Stimulated activated CD8-positive, alpha-beta memory T cell treated with anti-CD3 and anti-CD28 coated beads, Interleukin-15, amount 100 ng/mL, for 48 hours (primary cell): Measurements from ENCODE around the gene SLC35B4.
"Not testable (repeated sequence)": the region's sequence is repeated elsewhere in the genome, so short reads cannot be mapped to it uniquely, and the experiment has no call there.

Experiments used
- DNase-seq, 2 donors: peaks; one replicate each; pipeline ENCODE4 v3.0.0-alpha.2; 2020; ENCODE audit warnings: low read depth in 2 of 2

The SLC35B4 gene

DNA sequence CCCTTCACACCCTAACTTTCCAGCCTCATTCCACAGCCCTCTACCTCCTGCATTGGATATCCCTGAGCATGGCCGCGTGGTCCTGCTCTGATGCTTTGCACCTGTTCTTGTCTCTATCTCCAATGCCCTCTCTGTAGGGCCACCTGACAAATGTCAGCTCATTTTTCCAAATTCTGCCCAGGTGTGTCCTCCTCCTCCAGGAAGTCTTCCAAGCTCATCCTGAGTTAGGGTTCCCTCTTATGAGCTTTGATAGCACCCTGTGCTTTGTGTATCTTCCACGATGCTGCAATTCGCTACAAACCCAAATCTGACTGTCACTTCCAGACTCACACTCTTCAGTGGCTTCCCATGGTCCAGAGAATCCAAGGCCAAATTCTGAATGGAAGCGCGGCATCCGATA, 14.7 kb upstream of the SLC35B4 start:
- no peak for DNase-seq

DNA sequence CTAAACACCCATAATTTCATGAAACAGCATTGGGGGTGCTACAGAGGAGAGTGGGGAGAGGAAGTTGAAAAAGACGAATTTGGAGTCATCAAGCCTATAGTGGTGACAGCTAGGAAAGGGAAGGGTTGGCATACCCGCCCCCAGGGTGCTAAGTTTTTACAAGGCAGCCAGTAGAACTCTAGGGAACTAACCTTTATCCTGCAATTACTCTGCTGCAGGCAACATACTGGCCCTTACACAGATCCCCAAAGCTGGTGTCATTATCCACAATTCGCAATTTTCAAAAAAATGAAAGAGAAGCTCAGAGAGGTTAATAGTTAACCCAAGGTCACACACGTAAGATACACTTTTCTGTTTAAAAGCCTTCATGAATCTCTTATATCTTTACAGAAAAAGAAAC, 14.2 kb upstream of the SLC35B4 start:
- no peak for DNase-seq

GRCh38 chr7:134329614-134330346, 13.1 kb upstream of the SLC35B4 start:
- no peak for DNase-seq

DNA sequence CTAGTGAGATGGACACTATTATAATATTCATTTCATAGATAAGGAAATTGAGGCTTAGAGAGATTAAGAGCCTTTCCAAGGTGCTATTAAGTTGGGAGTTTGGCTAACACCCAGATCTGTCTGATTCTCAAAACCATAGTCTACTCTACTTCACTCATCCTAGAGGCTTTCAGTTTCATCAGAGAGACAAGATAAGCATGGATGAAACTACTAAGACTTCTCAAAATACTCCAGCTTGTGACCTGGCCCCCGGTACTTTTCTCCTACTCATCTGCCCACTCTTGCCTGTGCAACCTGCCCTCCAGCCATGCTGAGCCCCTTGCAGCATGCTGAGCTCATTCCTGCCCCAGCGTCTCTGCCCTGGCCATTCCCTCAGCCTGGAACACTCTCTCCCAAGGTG, 12.2 kb upstream of the SLC35B4 start:
- DNase-seq: no peak

- peak in 1 of 2 donors; percentile 25 for DNase-seq
Measured at GRCh38 chr7:134327896-134328295, 11.2 kb upstream of the SLC35B4 start.

DNA sequence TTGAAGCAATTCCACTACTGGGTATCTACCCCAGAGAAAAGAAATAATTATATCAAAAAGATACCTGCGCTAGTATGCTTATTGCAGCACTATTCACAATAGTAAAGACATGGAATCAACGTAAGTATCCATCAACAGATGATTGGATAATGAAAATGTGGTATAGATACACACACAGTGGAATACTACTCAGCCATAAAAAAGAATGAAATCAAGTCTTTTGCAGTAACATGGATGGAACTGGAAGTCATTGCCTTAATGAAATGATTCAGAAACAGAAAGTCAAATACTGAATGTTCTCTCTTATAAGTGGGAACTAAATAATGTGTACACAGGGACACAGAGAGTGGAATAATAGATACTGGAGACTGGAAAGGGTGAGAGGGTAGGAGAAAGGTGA, 7.4 kb upstream of the SLC35B4 start:
- DNase-seq: no peak

DNA sequence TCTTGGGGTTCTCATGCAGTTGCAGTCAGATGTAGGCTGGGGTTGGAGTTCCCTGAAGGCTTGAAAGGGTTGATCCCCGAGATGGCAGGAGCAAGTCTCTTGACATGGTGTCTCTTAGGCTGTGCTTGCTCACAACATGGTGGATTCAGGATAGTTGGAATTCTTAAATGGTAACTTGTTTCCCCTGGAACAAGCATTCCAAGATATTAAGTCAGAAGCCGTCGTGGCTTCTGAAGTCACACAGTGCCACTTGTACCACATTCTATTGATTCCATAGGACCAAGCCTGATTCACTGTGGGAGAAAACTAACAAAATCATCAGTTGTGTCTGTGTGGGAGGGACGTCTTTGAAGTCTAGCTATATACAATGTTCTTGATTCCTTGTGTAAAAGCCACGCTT, 3.5 kb upstream of the SLC35B4 start:
- DNase-seq: no peak

- DNase-seq: no peak
Measured at GRCh38 chr7:134318443-134318842, 1.7 kb upstream of the SLC35B4 start.

DNA sequence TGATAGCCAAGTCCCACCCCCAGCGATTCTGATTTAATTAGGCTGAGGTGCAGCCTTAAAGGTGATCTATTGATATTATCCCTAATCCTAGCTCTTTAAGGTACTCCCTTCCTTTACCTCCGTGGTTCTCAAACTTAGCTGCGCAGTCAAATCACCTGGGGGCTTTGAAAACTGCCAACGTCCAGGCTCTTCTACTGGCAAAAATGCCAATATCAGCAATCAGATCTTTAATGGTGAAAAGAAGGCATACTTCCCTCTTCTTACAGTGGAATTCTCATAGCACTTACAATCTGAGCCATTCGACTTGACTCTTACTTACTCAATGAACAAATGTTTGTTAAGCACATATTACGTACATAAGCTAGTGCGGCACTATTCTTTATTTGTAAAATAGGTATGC, 704 bp upstream of the SLC35B4 start:
- DNase-seq: no peak

- DNase-seq: no peak
Measured at GRCh38 chr7:134315679-134316538, 821 bp downstream of the SLC35B4 start.

DNA sequence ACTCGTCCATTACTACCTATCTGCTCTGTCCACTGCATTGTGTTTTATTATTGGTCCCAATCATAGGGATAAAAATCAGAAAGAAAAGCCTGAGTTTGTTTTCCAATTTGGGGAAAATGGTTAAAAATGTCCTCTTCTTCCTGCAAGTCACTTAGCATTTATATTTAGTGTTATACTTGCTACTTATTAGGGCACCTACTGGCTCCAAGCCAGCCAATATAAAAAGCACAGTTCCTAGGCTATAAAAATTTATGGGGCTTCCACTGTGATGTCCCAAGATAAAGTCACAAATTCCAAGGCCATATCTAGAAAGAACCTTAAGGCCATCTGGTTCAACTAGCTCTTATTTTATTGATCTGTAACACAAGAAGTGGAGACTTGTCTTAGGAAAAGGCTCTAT, 3.2 kb downstream of the SLC35B4 start:
- DNase-seq: no peak

DNA sequence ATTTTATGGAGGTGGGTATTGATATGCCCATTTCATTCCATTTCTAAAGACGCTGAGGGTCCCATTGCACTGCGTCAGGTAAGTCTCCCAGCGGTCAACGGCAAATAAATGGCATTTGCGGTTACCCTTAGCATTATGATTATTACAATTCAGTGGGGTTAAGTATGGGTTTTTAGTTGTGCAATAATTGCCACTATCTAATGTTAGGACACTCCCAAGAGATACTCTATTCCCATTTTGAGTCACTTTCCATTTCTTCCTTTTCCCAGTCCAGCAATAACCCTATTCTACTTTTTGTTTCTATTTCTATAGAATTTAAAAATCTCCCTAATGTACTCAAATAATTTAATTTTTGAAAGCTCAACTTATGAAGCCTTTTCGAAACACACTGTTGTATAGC, 4.0 kb downstream of the SLC35B4 start:
- no peak for DNase-seq

DNA sequence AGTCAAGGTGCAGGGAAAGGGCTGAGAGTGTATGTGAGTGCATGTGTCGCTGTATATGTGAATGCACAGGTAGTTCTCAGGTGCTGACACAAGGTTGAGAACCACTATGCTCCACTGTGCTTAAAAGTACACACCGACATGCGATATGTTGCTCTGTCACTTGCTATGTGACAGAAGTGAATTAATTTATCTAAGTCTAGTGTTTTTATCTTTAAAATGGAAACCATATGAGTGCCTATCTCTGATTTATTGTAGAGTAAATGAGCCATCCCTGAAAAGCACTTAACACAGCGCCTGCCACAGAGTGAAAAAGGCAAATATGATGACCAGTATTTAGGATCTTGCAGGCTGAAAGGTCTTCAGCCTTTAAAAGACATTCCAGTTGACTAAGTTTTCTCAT, 4.9 kb downstream of the SLC35B4 start:
- no peak for DNase-seq

DNA sequence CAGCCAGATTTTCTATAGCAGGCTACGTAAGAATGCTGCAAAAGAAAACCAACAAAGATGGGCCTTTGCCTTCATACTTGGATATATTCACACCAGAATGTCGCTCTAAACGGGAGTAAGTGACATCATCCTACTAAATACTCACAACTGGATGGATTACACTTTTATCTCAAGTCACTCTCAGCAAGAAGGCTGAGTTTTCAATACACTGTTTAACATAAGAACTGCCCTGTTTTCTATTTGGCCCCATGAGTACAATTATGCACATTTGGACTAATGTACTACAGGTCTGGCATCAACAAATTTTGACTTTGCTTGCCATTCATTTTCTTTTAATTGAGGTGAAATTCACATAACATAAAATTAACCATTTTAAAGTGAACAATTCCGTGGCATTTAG, 8.2 kb downstream of the SLC35B4 start:
- DNase-seq: no peak

- DNase-seq: no peak
Measured at GRCh38 chr7:134307320-134307719, 9.4 kb downstream of the SLC35B4 start.

- no peak for DNase-seq
Measured at GRCh38 chr7:134302120-134302519, 14.6 kb downstream of the SLC35B4 start.

- no peak for DNase-seq
Measured at GRCh38 chr7:134301592-134301991, 15.1 kb downstream of the SLC35B4 start.

- DNase-seq: no peak
Measured at GRCh38 chr7:134300988-134301387, 15.7 kb downstream of the SLC35B4 start.

DNA sequence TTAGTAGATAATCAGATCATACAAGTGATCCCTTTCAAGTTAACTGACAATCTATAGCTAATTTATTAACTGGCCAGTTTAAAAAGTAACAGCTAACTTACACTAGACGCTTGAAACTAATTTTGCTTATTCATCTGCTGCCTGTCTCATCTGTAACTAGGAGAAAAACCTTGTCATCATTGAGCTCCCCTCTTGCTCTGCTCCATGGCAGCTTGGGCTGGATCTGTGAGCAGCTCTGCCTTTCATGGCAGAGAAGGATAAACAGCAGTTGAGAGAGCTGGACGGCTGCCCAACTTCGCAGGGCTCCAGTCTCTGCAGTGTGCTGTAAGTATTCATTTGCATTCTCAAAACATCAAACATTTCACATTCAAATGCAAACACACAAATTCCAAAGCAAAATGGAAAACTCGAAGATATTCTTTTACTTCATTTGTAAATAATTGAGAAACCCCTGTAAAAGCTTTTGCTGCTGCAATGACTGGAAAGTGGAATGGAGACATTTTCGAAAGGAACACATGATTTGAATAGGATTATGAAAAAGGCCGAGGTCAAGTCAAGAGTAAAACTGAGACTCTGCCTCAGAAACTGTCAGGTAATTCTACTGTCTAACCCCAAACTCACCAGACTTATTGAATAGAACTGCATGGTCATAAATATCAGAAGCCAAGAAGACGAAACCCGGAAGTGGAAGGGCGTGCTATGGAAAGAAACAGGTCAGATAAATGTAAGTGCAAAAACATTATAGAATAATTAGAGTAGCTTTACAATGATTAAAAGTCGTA, 17.6 kb downstream of the SLC35B4 start:
- DNase-seq: no peak

- no peak for DNase-seq
Measured at GRCh38 chr7:134297489-134297888, 19.2 kb downstream of the SLC35B4 start.

GRCh38 chr7:134295982-134296381, 20.7 kb downstream of the SLC35B4 start:
- not testable (repeated sequence) for DNase-seq

DNA sequence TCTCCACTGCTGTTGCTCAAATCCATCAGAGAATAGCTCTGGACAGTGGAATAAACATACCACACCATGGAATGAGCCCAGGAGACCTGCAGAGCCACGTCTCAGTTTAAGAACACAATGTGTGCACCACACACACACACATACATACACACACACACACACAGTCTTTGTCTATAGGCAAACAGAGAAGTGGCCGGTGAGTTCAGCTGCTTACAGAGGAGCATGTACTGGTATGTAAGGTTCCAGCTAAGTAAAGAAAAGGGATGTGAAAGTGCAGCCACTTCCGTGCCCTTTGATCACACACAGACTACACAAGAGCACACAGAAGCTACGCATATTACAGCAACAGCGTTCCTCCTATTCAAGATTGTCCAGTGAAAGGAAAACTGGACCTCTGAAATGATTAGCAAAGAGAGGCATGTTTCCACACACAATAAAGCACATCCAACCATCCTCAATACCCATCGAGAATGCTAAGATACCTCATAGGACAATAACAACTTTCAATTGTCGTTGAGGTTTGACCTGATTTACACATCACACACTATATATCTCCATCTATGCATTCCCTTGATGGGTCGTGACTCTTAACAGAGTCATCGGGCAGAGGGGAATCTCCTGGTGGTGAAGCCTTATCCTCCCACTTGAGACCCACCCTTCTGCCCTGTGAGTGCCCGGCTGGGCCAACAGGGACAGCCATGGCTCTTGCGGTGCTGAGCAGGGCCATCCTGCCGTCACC, 23.6 kb downstream of the SLC35B4 start:
- DNase-seq: no peak
